HG02610 (cell line): ENCODE data around the gene ASXL1.
A peak's percentile ranks its signal among the peaks of the same experiment; 100 is the strongest.
"Not testable (repeated sequence)": the region's sequence is repeated elsewhere in the genome, so short reads cannot be mapped to it uniquely, and the experiment has no call there.

Source experiments
- ATAC-seq: cut with Tn5 transposase; IDR thresholded peaks from one replicate; pipeline ENCODE4 v1.9.1; 2021; ENCODE audit warnings: mild to moderate bottlenecking, moderate library complexity; ENCODE audit not compliant: unreplicated experiment

ASXL1 gene

DNA sequence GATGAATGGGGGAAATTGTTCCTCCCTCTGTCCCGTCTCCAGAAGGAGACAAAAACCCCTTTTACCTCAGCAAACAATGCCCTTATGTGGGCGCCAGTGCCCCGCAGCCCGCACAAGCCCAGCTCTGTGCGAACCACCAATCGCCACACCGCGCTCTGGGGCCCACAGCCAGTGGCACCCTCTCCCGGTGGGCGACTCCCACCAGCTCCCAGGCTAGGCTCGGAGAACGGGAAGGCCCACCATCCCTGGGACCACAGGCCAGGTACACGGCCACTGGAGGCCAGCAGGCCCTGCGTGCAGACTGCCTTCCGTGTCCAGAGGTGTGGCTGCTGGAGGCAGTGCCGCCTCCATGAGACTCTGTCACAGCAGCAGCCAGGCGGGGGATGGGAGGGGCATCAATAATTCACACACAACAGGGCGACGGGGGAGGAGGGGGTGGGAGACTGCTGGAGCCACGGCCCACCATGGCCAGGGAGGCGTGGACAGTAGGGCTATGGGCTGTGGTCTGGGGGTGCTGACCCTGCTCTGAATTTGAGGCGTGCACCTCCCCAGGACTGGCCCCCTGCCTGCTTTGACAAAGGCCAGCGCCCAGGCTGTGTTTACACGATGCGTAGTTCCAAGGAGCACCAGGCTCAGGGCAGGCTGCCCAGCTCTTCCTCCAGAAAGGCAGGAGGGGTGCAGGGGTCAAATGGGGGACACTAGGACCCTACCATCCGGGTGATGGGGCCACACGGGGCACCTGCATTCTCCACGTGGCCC is 105.7 kb downstream of the ASXL1 start:
- no peak for ATAC-seq

DNA sequence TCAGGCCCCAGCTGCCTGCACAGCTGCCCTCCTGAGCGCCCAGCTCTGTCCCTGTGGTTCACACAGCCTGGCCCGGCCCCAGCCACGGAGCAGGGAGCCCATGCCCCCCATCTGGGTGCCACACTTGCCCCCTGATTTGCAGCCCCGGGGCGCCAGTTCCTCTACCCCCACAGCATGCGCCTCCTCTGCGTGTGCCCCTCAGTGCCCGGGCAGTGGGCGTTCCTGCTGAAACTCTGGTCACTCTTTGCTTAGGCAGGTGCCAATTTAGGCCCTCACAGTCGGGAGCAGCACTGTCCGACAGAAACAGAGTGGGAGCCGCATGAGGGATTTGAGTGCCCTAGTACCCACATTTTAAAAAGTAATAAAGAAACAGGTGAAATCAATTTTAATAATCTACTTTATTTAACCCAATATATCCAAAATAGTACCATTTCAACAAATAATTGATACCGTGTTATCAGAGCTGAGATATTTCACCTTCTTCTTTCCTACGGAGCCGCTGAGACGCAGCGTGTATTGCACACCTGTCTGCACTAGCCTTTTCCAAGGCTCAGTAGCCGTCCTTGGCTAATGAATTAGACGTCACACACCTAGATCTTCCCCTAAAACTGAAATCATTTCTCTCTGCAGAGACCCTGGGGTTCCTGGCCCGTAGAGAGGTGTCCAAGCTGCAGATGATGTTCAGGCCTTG is 106.4 kb downstream of the ASXL1 start:
- no peak for ATAC-seq

DNA sequence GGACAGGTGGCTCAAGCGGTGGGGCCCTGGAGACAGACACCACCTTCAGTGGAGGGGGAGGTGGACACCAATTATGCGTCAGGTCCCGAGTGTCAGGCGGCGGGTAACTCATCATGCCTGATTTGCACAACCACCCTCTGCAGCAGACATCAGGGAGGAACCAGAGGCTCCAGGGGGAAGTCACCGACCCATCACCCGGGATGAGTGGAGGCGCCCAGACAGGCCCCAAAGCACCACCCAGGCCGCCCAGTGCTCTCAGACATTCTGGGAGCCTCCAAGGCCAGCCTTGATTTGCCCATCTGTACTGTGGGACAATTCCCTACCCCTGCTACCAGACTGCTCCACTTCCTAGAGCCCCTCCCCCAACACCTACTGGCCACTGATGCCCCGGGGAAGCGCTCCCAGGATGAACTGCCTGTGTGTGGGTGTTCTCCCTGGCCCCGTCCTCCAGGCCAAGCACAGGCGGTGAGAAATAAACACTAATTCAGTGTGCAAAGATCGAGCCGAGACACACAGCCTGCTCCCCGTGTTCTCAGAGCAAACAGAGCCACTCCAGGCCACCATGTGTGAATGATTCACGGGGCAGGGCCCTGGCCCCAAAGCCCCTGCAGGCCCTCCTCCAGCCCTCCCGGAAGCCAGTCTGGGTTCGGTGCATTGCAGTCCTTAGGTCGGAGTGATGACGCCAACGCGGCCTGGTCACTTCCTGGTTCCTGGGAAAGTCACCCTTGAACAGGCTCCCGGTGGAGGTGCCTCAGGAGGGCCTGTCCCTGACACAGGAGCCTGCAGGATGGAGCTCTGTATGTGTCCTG is 107.2 kb downstream of the ASXL1 start:
- ATAC-seq: no peak

DNA sequence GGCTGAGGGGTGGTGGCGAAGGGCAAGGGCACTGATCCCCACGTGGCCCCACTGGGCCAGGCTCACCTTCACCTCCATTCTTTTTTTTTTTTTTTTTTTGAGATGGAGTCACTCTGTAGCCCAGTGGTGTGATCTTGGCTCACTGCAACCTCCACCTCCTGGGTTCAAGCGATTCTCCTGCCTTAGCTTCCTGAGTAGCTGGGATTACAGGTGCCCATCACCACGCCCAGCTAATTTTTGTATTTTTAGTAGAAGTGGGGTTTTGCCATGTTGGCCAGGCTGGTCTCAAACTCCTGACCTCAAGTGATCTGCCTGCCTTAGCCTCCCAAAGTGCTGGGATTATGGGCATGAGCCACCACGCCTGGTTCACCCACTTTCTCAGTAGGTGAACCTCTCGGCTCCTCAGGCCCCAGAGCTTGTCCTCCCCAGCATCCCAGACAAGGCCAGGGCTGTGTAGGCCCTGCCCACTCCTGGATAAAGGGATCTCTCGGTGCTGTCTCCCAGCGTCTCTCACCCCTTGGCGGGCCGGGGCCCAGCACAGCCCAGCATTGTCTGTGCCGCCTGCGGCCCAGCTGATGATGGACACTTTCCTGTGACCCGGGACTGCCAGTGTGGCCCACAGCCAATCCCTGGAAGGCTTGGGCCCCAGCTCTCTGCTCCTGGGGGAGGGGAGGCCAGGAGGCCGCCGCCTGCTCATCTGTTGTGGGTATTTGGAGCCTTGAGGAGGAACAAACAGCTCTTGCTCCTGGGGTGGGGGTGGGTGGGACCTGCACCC is 108.0 kb downstream of the ASXL1 start:
- not testable (repeated sequence) for ATAC-seq

DNA sequence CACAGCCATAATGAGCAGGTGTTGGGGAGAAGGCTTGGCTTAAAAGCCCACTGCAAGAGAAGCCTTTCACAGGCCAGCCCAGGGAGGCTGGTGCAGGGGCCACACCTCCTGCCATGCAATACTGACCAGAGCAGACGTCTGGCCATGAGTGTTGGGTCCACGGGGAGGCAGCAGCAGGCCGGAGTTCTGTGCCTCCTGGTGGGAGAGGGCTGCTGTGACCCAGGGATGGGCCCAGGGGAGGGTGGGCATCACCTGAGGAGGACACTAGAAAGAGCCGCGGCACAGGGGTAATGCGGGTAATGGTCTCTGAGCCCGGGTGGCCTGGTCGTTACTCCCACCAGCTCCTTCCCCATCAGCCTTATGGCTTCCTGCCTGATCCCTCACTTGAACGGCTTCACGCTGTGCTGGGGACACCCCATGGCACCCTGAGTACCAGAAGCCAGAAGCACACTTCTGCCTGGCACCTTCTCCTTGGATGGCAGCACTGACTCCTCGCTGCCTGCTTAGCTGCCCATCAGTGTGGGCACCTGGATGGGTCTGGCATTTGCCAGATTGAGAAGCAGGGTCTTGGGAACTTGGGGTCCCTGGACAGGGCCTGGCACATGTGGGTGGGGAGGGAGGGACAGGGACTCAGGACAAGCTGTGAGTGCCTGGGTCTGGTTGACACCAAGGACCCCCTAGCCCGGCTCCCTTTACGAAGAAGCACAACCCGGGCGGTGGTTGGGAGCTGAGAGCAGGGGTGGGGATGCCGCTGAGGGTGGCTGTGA is 108.8 kb downstream of the ASXL1 start:
- no peak for ATAC-seq

DNA sequence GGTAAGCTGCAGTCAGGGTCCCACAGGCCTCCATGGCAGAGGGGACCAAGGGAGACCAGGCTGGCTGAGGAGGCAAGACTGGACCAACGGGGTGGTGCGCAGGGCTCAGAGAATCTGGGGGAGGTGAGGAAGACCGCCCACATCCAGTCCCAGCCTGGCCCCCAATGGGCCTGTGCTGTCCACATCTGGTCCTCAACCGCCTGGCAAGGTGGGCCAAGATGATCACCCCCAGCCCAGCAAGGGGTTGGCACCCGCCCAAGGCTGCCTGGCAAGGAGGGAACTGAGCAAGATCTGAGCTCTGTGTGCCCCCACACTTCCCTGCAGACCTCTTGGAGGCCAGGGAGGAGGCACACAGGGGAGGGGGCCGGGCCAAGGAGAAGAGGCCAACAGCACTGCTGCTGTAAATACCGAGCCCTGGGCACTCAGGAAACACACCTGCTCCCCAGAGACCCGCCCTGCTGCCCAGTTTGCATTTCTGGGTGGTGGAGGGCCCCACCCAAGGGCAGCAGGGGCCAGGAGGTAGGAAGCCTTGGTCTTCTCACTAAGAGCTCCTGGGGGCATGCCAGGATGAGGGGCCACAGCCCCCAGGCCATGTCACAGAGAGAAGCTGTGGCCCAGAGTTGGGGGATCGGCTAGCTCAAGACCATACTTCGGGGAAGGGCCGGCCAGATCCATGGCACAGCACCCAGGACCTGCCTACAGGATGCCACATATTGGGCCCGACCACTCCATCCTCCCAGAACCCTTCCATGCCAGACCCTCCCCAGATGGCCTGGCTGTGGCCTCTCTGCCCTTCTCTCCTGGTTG is 109.6 kb downstream of the ASXL1 start:
- no peak for ATAC-seq

DNA sequence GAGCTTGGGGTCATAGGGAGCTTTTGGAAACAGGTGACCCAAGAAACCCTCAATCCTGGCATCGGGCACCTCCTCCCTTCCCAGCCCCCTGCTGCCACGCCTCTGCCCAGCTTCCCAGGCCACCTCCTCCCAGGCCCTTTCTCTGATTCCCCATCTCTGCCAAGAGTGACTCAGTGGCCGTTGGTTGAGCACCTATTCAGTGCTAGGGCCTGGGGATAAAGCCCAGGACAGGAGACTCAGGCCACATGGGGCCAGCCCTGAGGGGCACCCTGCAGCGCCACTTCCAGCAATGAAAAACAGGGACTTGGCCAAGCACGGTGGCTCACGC is 110.1 kb downstream of the ASXL1 start:
- no peak for ATAC-seq

DNA sequence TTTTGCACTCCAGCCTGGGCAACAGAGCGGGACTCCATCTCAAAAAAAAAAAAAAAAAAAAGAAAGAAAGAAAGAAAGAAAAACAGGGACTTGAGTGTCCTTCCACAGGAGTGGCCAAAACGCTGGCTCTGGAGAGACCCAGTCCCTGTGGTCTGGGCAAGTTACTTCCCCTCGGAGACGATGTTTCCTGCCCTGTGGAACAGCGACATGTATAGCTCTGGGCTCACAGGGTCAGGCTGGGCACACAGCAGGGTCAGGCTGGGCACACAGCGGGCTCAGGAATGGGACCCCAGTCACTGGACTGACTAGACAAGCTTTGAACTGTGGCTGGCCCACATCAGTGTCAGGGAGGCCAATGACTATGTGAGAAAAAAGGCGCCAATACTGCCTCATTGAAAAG is 110.7 kb downstream of the ASXL1 start:
- ATAC-seq: no peak

DNA sequence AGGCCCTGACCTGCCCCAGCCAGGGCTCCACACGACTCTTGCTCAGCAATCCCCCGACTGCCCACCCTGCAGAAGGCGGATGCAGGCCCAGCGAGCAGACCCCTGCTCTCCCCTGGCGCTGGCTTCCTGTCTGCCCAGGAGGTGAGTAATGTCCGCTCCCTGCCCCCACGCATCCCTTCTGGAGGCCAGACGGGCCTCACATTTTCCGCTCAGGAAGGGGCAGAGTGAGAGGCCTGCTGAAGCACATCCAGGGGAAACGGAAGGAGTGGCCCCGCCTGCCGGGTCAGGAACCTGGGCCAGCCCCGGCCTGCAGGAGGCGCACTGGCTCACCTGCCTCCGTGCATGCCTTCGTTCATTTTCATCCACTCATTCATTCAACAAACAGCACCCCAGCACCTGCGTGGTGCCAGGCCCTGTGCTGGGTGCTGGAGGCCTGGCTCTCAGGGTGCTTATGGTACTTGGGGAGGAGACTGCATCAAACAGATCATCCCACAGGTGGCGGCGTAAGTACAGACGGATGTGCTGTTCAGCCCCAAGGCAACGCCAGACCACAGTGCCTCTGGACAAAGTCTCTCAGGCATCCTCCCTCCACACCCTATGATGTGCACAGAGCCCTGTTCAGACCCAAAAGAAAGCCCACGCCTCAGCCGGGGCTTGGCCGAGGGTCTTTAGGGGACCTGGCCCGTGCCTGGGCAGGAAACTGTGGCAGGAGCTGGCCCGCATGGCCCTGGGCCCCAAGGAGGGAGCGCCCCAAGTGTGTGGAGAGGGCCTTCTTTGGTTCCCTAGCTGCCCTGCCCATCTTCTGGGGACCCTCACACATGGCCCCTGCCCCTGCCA is 112.1 kb downstream of the ASXL1 start:
- no peak for ATAC-seq

DNA sequence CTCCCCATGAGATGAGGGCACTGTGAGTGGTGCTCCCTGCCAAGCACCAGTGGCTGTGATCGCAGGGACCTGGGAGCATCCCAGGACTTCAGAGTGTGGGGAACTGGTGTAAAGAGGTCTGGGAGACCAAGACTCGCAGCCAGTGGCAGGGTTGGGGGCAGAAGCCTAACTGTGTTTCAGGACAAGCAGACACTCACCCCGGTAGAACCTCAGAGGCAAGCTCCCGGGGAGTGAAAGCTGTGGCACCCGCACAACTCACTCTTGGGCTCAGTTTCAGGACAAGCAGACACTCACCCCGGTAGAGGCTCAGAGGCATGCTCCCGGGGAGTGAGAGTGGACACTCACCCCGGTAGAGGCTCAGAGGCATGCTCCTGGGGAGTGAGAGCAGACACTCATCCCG is 112.8 kb downstream of the ASXL1 start:
- ATAC-seq: no peak

DNA sequence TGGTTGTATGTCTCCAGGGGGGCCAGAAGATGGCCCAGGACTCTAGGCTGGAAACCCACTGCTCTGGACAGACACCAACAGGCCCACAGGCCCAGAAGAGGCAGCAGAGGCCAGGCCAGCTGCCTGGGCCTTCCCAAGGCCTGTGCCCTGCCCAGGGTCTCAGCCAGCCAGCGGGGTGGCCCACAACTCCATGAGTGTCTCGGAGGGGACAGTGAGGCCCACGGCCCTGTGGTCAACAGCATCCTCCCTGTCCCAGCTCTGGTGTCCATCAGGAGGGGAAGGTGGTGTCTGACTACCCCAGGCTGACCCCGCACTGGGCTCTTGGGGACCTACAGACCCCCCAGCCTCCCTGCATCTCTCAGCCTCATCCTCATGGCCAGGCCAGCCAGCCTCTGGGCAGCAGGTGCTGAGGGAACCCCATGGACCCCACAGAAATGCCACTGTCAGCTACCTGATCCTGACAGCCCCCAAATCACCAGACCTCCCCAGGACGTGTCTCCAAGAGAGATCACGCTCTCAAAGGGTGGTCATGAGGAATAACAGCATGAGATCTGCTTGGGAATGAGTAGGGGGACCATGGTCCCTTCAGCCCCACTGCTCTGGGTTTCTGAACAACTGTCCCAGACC is 114.6 kb downstream of the ASXL1 start:
- ATAC-seq: no peak

DNA sequence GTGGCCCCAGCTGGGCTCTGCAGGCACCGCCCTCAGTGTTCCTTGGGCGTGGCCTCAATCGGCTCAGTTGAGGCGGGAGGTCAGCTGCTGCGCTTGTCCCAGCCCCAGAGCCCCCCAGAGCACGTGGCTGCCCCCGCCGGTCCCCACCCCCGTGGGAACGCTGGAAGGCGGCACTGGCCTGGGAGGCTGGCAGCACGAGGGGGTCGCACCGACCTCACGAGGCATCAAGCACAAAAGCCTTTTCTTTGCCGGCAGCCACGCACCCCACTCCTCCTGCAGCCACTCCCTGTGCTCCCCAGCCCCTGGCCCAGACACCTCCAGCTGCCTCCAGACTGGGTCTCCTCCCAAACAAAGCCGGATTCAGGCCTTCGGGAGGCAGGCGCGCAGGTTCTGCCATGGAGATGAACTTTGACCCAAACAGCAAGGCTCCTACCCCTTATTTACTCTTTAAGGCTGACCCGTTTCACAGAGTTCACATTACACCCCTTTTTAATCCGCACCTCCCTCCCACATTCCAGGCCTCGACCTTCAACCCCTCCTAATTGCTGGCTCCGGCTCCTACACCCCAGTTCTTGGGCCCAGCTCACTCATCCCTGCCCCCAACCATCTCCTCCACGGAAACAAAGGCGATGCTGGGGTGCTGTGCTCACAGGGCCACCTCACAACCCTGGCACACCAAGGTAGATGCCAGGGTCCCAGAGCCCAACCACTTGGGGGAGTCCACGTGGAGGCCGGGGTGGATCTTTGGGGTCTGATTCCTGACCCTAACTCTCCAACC is 115.3 kb downstream of the ASXL1 start:
- no peak for ATAC-seq

DNA sequence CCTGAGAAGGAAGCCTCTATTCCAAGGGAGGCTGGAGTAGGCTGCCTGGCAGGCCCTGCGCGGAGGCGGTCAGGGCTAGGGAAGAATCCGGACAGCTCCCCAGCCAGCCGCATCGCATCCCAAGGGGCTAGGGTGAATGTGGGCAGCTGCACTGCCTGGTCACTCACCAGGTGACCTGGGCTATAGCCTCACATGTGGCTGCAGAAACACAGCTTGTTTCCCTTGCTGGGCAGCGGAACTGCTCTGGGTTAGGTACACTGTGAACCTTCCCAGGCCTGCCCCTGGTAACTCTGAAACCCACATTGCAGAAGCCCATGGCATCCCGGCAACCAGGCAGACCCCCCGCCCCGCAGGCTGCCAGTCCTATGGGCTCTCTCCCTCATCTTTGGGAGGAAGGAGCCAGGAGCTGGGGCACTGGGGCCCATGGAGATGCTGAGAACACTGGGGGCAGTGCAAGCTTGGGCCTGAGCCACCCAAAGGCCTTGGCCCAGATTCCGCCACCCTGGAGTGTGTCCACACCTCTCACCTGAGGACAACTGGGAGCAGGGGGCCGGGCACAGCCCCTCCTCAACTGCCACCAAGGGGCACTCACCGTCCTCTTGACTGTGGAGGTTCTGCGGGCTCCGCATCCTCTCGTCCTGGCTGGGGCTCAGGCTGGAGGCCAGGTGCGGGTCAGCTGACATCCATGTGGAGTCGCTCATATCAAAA is 116.0 kb downstream of the ASXL1 start:
- no peak for ATAC-seq

DNA sequence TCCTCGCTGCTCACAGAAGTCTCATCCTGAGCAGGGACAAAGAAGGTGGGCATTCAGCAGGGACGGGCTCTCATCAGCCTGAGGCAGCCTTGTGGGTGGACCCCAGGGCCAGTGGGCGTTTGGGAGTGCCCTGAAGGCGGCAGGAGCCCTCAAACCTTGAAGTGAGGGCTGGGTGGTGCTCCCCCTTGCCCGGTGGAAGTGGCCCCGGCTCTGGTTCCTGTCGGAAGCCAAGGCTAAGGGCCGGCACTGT is 116.5 kb downstream of the ASXL1 start:
- no peak for ATAC-seq

DNA sequence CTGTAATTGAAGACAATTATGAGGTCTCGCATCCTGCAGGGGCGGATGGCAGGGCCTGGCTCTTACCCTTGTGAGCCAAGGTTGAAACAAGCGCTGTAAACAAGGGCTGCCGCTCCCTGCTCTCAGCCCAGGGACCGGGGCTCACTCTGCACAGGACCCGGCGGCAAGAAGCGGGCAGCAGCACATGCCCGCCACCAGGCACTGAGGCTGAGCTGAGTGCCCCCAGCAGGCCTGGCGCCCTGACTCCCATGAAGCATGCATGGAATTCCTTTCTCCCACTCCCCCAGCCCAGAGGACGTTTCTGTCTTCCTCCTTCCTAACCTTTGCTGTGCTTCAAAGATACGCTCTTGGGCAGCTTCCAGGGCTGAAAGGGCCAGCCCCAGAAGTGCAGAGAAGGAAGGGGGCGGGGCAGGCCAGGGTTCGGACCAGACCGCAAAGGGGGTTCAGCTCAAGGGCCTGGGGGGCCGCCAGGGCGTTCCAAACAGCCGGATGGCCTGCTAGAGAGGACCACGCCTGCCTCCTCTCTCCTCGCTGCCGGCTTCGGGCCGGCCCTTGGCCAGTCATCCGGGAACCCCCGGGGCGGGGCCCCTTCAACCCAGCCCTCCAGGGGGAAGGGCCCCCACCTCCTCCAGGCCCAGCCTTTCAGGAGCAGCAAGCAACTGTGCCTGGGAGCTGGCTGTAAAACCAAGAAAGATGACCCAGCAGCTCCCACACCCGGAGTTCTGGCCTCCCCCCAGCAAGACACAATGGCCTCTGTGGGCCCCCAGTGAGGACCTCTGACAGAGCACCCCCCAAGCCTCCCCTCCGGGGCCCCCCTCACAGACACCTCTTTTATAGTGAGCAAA is 117.1 kb downstream of the ASXL1 start:
- ATAC-seq: peak; percentile 67
